GM21825 (cell line): ENCODE data around the gene ANKRD11.
A peak's percentile ranks its signal among the peaks of the same experiment; 100 is the strongest.
"Not testable (repeated sequence)": the region's sequence is repeated elsewhere in the genome, so short reads cannot be mapped to it uniquely, and the experiment has no call there.

Experiments
- ATAC-seq: cut with Tn5 transposase; IDR thresholded peaks from one replicate; pipeline ENCODE4 v1.9.1; 2021; ENCODE audit warnings: mild to moderate bottlenecking, moderate library complexity; ENCODE audit not compliant: unreplicated experiment

ANKRD11 gene

DNA sequence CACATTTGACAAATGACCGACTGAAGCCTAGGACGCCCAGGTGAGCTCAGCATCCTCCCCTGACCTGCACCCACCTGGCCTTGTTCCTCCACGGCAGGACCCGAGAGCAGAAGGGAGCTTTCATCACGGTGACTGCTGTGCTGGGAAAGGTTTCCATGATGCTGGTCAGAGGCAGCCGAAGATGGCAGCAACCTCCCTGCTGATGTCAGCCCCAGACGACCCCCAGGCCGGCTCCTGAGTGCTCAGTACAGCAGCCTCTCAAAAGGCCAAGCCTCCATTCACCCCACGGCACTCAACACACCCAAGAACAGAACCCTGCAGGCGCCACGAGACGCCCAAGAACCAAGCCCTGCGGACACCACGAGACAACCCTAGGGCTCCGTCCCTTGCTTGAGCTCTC lies 119.8 kb downstream of the ANKRD11 start:
- no peak for ATAC-seq

- ATAC-seq = no peak
Measured at GRCh38 chr16:89370081-89370511, 120.3 kb downstream of the ANKRD11 start.

DNA sequence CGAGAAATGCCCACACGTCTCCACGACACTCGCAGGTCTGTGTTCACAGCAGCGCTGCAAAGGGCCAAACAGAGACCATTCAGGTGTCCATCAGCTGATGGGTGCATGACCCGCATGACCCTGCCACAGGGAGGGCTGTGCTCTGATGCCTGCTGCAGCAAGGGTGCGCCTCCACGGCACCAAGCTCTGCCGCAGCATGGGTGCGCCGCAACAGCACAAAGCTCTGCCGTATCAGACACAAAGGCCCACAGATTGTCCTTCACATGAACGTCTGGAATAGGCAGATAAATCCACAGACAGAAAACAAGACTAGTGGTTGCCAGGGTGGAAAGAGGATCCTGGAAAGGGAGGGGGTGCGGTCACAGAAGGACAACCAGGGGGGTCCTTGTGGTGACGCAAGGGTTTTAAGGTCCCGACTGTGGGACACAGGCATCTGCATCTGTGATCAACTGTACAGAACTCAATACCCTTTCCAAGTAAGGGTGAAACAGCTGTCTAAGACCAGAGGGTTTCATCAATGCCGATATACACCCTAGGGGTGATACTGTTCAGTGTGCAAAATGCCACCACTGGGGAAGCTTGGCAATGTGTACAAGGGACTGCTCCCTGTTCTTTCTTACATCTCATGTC lies 121.0 kb downstream of the ANKRD11 start:
- no peak for ATAC-seq

GRCh38 chr16:89368604-89369249 lies 121.6 kb downstream of the ANKRD11 start:
- no peak for ATAC-seq

DNA sequence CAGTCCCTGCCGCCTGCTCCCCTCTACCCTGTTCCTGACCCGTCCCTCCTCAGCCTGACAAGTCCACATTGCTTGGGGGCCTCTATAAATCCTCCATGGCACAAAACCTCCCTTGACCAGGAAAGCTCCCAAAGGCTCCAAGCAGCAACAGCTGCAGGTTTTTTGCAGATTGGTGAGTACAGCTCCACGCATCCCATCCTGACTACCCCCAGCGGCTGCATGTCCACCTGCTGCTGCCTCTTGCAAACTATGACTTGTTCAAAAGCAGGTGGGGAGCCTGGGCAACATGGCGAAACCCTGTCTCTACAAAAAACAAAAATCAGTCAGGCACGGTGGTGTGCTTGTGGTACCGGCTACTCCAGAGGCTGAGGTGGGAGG lies 122.8 kb downstream of the ANKRD11 start:
- no peak for ATAC-seq

GRCh38 chr16:89366561-89367537 lies 123.5 kb downstream of the ANKRD11 start:
- no peak for ATAC-seq

DNA sequence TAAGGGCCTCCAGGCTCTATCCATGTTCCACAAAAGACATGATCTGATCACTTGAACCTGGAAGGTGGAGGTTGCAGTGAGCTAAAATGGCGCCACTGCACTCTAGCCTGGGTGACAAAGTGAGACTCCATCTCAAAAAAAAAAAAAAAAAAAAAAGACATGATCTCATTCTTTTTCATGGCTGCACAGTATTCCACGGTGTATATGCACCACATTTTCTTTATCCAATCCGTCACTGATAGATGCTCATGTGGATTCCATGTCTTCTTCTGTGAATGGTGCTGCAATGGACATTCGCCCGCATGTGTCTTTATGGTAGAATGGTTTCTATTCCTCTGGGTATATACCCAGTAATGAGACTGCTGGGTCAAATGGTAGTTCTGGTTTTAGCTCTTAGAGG lies 124.4 kb downstream of the ANKRD11 start:
- ATAC-seq = no peak

- no peak for ATAC-seq
Measured at GRCh38 chr16:89365044-89365467, 125.3 kb downstream of the ANKRD11 start.

GRCh38 chr16:89364606-89365005 lies 125.8 kb downstream of the ANKRD11 start:
- no peak for ATAC-seq

- ATAC-seq = no peak
Measured at GRCh38 chr16:89363621-89364393, 126.6 kb downstream of the ANKRD11 start.

GRCh38 chr16:89362540-89363223 lies 127.7 kb downstream of the ANKRD11 start:
- ATAC-seq = not testable (repeated sequence)

DNA sequence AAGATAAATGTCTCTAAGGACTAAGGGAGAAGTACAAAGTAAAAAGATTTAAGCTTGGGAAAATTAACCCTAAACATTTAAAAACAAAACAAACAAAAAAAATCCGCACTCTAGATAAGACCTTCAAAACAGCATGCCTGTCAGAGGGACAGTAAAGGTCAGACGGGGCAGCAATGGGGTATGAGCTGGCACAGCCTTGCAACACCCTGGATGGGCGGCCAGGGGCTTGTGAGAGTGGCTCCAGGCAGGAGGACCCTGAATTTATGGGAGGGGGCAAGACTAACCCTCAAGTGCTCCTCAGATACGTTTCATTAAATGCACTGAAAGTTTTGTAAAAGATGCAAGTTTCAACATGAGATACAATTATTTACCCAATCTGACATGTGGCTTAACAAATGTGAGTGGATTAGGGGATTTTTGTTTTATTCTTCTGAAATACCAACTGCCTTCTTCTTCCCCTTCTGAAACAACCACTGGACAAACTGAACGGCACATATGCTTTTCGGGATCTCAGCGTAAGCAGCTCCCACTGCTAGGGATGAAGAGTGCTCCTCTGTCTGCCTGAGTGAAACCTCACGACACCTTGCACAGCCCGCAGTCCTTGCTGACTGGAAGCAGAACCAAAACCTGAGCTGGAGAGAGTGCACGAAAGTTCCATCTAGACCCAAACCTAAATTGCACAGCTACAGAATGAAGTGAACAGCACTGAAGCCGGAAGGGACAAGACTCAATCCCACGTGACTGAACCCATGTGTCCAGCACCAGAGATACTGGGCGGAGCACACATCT lies 128.4 kb downstream of the ANKRD11 start:
- ATAC-seq = peak; percentile 41

GRCh38 chr16:89360760-89361435 lies 129.5 kb downstream of the ANKRD11 start:
- ATAC-seq = peak; percentile 52

- no peak for ATAC-seq
Measured at GRCh38 chr16:89359264-89360147, 130.9 kb downstream of the ANKRD11 start.

GRCh38 chr16:89358030-89359005 lies 132.0 kb downstream of the ANKRD11 start:
- no peak for ATAC-seq

GRCh38 chr16:89357055-89357816 lies 133.1 kb downstream of the ANKRD11 start:
- ATAC-seq = no peak
